A673 (cell line): Measurements from ENCODE around the gene SMIM7. TPM values are rescaled to one million over a fixed set of nuclear protein-coding genes. Genes with fewer than 3 reads are reported as not detected.
A peak's percentile ranks its signal among the peaks of the same experiment; 100 is the strongest.

ENCODE experiments used
- BruUV-seq: library from RNA; stranded (reverse); fragments of 400-500 nt; replicated peaks from 2 replicates; lab custom pipeline; 2021; lab: Mats Ljungman, UMichigan
- CTCF ChIA-PET: fragments of 300-600 bp; sonication (Branson Sonifier 250); formaldehyde crosslinking; loops from one replicate; lab custom pipeline; 2022; ENCODE audit warnings: antibody characterized with exemption; lab: Charles Lee
- POLR2A ChIA-PET: fragments of 300-600 bp; sonication (Branson Sonifier 250); formaldehyde crosslinking; loops from one replicate; lab custom pipeline; 2022; ENCODE audit warnings: antibody characterized with exemption; ENCODE audit not compliant: low non-redundant PET; lab: Charles Lee
- DNase-seq: peaks from one replicate; pipeline ENCODE4 v3.0.0-alpha.2; 2015; ENCODE audit warnings: low spot score
- H3K27ac ChIP-seq: fragments of 200-600 bp; sonication (generic); 2 replicates; pipeline ENCODE4 v1.5.1; 2016; ENCODE audit warnings: mixed run types, low read depth, mild to moderate bottlenecking, mixed read lengths, antibody characterized with exemption, low read length; ENCODE audit not compliant: poor library complexity, severe bottlenecking
- H3K27me3 ChIP-seq: fragments of 200-600 bp; sonication (generic); replicated peaks from 2 replicates; pipeline ENCODE4 v1.6.1; 2017; ENCODE audit warnings: mixed run types, low read depth, mild to moderate bottlenecking, mixed read lengths, antibody characterized with exemption, low read length; ENCODE audit not compliant: insufficient read depth, poor library complexity
- H3K36me3 ChIP-seq: fragments of 200-600 bp; sonication (generic); 2 replicates; pipeline ENCODE4 v1.6.1; 2016; ENCODE audit warnings: mixed run types, mild to moderate bottlenecking, mixed read lengths, antibody characterized with exemption, low read length; ENCODE audit not compliant: insufficient read depth, poor library complexity, severe bottlenecking
- H3K4me1 ChIP-seq: fragments of 200-600 bp; sonication (generic); 2 replicates; pipeline ENCODE4 v1.6.1; 2017; ENCODE audit warnings: mixed run types, mild to moderate bottlenecking, mixed read lengths, antibody characterized with exemption, low read length; ENCODE audit not compliant: insufficient read depth, poor library complexity, severe bottlenecking
- H3K4me3 ChIP-seq: fragments of 200-600 bp; sonication (generic); 2 replicates; pipeline ENCODE4 v1.5.1; 2016; ENCODE audit warnings: low read depth, mixed run types, mild to moderate bottlenecking, mixed read lengths, low read length; ENCODE audit not compliant: poor library complexity, severe bottlenecking
- H3K9me3 ChIP-seq: fragments of 200-600 bp; sonication (generic); 2 replicates; pipeline ENCODE4 v1.6.1; 2016; ENCODE audit warnings: mixed run types, low read depth, mild to moderate bottlenecking, mixed read lengths, antibody characterized with exemption, low read length; ENCODE audit not compliant: poor library complexity, severe bottlenecking
- CTCF ChIP-seq: fragments of 300-800, 200-600 bp; sonication (generic); conservative IDR thresholded peaks from 2 replicates; pipeline ENCODE4 v1.5.1; 2017; ENCODE audit warnings: low read depth, mild to moderate bottlenecking, antibody characterized with exemption, low read length, moderate library complexity, mixed read lengths
- EZH2 ChIP-seq: fragments of 200-600 bp; sonication (generic); IDR thresholded peaks from 2 replicates; pipeline ENCODE4 v1.6.1; 2017; ENCODE audit warnings: borderline replicate concordance, low read depth, mild to moderate bottlenecking, mixed read lengths, antibody characterized with exemption, low read length; ENCODE audit not compliant: poor library complexity, severe bottlenecking
- intact Hi-C: fragments of 100-400 bp; cut with micrococcal nuclease; formaldehyde crosslinking; loops from one replicate; pipeline ENCODE4 v1.10.0; 2022; ENCODE audit not compliant: unreplicated experiment
- total RNA-seq: library from RNA; stranded (reverse); gene quantifications from 2 replicates; pipeline ENCODE4 v1.2.3, GENCODE V29; 2021

Gene SMIM7
- total RNA-seq, 1 experiment from 2014 or later, result 82.7 TPM

GRCh38 chr19:16614941-16615340 lies 45.0 kb downstream of the SMIM7 start:
- Histone ChIP-seq H3K4me1 (peaks cover 24% of the 10 kb centered on the region), H3K9me3 (no peaks in the 10 kb centered on the region), H3K27ac (no peak overlapping the region), H3K36me3 (no peaks in the 10 kb centered on the region), H3K27me3 (no peaks in the 10 kb centered on the region), H3K4me3 (no peak overlapping the region)
- POLR2A ChIA-PET, result no interaction called here
- TF ChIP-seq CTCF, result no peak
- no peak for TF ChIP-seq EZH2
- CTCF ChIA-PET, result no interaction called here
- intact Hi-C loops, result no loop called here
- no TSS peak for BruUV-seq
- no peak for DNase-seq

GRCh38 chr19:16613841-16614240 lies 46.1 kb downstream of the SMIM7 start:
- intact Hi-C loops, result no loop called here
- TF ChIP-seq EZH2, result no peak
- TF ChIP-seq CTCF, result no peak
- Histone ChIP-seq H3K36me3 (no peaks in the 10 kb centered on the region), H3K9me3 (no peaks in the 10 kb centered on the region), H3K4me1 (peaks cover 25% of the 10 kb centered on the region), H3K4me3 (no peak overlapping the region), H3K27ac (no peak overlapping the region), H3K27me3 (no peaks in the 10 kb centered on the region)
- no TSS peak for BruUV-seq
- ChIA-PET POLR2A (no interaction called here), CTCF (no interaction called here)
- DNase-seq, result no peak

- ChIA-PET POLR2A (interaction anchor here (0.7 kb wide), 1 partner anchor 505 kb away, joined by 4 read pairs; no protein-coding TSS in a partner anchor), CTCF (no interaction called here)
- H3K27ac ChIP-seq, result peak overlapping the region; percentile 60
- peaks cover 31% of the 10 kb centered on the region for H3K4me1 ChIP-seq
- no peaks in the 10 kb centered on the region for H3K9me3 ChIP-seq
- TF ChIP-seq EZH2 (no peak), CTCF (no peak)
- no TSS peak for BruUV-seq
- intact Hi-C loops, result no loop called here
- no peak overlapping the region for H3K4me3 ChIP-seq
- H3K27me3 ChIP-seq, result no peaks in the 10 kb centered on the region
- DNase-seq, result peak; percentile 69
- no peaks in the 10 kb centered on the region for H3K36me3 ChIP-seq
Measured at GRCh38 chr19:16612636-16613035, 47.3 kb downstream of the SMIM7 start.
